Pancreas (tissue), 10 donors: ENCODE results near the gene MID2. TPM values are rescaled to one million over a fixed set of nuclear protein-coding genes. Genes with fewer than 3 reads are reported as not detected.

ENCODE experiments used
- ATAC-seq, 4 donors: fragments of 200-7000 bp; cut with Tn5 transposase; one replicate each; pipeline versions ENCODE4 v1.8.0 to v1.9.1; 2020; ENCODE audit warnings: mild to moderate bottlenecking in 4 of 4, moderate library complexity in 4 of 4
- DNase-seq, 6 donors: peaks; one replicate each; pipeline ENCODE4 v3.0.0-alpha.2; 2020
- FAIRE-seq: peaks from 2 replicates; lab custom pipeline; 2012; peaks lifted over from hg19 to GRCh38; lab: Jason Lieb, UNC
- H3K27ac ChIP-seq, 4 donors: fragments of 200-600 bp; sonication (generic); 1 replicate in 3 of 4; 2 replicates in 1 of 4; pipeline versions ENCODE4 v1.5.0 to v1.8.0; 2020
- H3K27me3 ChIP-seq, 4 donors: fragments of 200-600 bp; one replicate each; pipeline ENCODE4 v1.8.0; 2021
- H3K36me3 ChIP-seq, 3 donors: fragments of 200-600 bp; sonication (generic) in 1 of 3; one replicate each; pipeline versions ENCODE4 v1.5.0 to v1.8.0; 2020 to 2021
- H3K4me1 ChIP-seq, 3 donors: fragments of 200-600 bp; one replicate each; pipeline ENCODE4 v1.8.0; 2021
- H3K4me3 ChIP-seq, 4 donors: fragments of 200-600 bp; sonication (generic) in 2 of 4; one replicate each; pipeline versions ENCODE4 v1.5.0 to v1.8.0; 2020 to 2021
- H3K9me3 ChIP-seq, 4 donors: fragments of 200-600 bp; one replicate each; pipeline ENCODE4 v1.8.0; 2021
- WGBS, 2 donors: extraction: QIAGEN DNeasy Blood & Tissue Kit; methylation state at CpG; one replicate each; pipeline ENCODE4 v1.1.7; 2013; 5-methylcytosine and 5-hydroxymethylcytosine counted together
- intact Hi-C, 3 donors: fragments of 100-400 bp; cut with DNase I; formaldehyde crosslinking; loops; one replicate each; pipeline versions ENCODE4 v1.11.1 to v1.14.2; 2022
- polyA plus RNA-seq, 2 donors: library from polyadenylated mRNA; stranded (reverse); fragments of 200-250 nt; gene quantifications; one replicate each; pipeline ENCODE4 v1.2.3, GENCODE V29; 2013
- total RNA-seq, 6 donors: library from RNA; stranded (reverse); fragmentation: NEBNext Ultra II Directional in 4 of 6; extraction: Animal tissue kit (Norgen Biotek cat#: 25700) in 4 of 6; gene quantifications; one replicate each; pipeline versions ENCODE4 v1.2.1 to v1.2.4, GENCODE V29; 2021 to 2023
- TF ChIP-seq, protein P1 (sequence below), 4 donors: fragments of 200-600 bp; sonication (generic) in 3 of 4; IDR thresholded peaks; one replicate each; pipeline versions ENCODE4 v1.5.0 to v1.8.0; 2021; ENCODE audit warnings: antibody characterized with exemption in 4 of 4
- donor health status: healthy with polysubstance abuse.
- donor health status: DM: no; HTN: no; CAD: no; lungs with moderate emphysema.
- donor health status: DM: no; HTN: no; CAD: no.
- donor health status: control.
- donor health status: control.
- donor health status: Bipolar disorder and iron deficiency.
- donor health status: DM: yes; HTN: yes; CAD: no.
- donor health status: DM: no; HTN: no; CAD: no.
- donor health status: DM: no; HTN: no; CAD: no.
- donor health status: DM: yes; HTN: yes; CAD: no.

MID2 gene
- total and polyA plus RNA-seq, 8 donors: 1.6 to 11.3 (median 7.6) TPM

GRCh38 chrX:107823042-107823441 lies 2.6 kb upstream of the MID2 start:
- Histone ChIP-seq H3K36me3 (no peaks in the 10 kb centered on the region), H3K4me1 (no peaks in the 10 kb centered on the region), H3K9me3 (no peaks in the 10 kb centered on the region), H3K4me3 (no peak overlapping the region), H3K27ac (no peak overlapping the region), H3K27me3 (no peaks in the 10 kb centered on the region)
- intact Hi-C loops: no loop called here
- 79 to 100% methylated on average over 2 of the region's 2 CpGs for WGBS, 2 donors
- FAIRE-seq: no peak
- DNase-seq: no peak
- no peak for ATAC-seq
- TF ChIP-seq, protein P1, sequence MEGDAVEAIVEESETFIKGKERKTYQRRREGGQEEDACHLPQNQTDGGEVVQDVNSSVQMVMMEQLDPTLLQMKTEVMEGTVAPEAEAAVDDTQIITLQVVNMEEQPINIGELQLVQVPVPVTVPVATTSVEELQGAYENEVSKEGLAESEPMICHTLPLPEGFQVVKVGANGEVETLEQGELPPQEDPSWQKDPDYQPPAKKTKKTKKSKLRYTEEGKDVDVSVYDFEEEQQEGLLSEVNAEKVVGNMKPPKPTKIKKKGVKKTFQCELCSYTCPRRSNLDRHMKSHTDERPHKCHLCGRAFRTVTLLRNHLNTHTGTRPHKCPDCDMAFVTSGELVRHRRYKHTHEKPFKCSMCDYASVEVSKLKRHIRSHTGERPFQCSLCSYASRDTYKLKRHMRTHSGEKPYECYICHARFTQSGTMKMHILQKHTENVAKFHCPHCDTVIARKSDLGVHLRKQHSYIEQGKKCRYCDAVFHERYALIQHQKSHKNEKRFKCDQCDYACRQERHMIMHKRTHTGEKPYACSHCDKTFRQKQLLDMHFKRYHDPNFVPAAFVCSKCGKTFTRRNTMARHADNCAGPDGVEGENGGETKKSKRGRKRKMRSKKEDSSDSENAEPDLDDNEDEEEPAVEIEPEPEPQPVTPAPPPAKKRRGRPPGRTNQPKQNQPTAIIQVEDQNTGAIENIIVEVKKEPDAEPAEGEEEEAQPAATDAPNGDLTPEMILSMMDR (IDR thresholded peaks at IDR 0.05): no peak

- Histone ChIP-seq H3K9me3 (no peaks in the 10 kb centered on the region), H3K27ac (no peak overlapping the region), H3K4me3 (no peak overlapping the region), H3K4me1 (no peaks in the 10 kb centered on the region), H3K27me3 (no peaks in the 10 kb centered on the region), H3K36me3 (no peaks in the 10 kb centered on the region)
- TF ChIP-seq, protein P1 (IDR thresholded peaks at IDR 0.05): no peak
- 38 to 66% methylated on average over 1 of the region's 1 CpG for WGBS, 2 donors
- intact Hi-C loops: no loop called here
- DNase-seq (no peak), FAIRE-seq (no peak), ATAC-seq (no peak)
Measured at GRCh38 chrX:107823456-107823855, 2.2 kb upstream of the MID2 start.

DNA sequence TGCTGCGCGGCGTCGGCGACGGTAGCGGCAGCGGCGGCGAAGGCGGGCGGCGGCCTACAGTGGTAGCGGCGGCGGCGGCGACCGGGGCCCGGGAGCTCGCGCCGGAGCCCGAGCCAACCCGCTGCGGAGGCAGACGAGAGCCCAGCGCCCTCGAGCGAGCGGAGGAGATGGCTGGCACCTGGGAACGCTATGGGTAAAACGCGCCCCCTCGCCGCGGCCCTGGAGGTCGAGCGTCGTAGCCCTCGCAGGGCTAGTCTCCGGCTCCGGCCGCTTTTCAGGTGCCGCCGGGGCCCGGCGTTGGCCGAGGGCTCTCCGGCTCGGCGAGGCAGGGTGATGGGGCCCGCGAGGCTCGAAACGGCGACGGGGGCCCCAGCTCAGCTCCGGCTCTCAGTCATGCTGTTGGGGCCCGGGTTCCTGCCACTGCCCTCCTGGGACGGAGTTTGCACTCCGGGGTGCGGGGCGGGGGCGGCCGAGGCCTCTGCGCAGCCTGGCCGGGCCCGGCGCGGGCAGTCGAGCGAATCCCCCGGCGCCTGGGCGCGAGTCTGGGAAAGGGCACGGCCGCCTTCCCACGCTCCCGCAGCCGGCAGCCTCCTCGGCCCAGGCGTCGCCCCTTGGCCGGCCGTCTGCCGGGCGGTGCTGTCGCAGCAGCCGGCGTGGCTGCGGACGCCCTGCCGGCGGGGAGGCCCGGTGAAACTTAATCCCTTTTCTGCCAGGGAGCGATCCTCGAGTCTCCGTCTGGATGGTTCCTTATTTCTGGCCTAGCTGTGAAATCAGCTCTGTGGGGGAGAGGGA lies 768 bp downstream of the MID2 start:
- no peaks in the 10 kb centered on the region for H3K9me3 ChIP-seq
- no peaks in the 10 kb centered on the region for H3K4me1 ChIP-seq
- DNase-seq (peak; percentile 29 to 76 (median 36)), FAIRE-seq (no peak), ATAC-seq (peak; percentile 66 to 80 (median 74))
- intact Hi-C loops: no loop called here
- no peaks in the 10 kb centered on the region for H3K27me3 ChIP-seq
- no peaks in the 10 kb centered on the region for H3K36me3 ChIP-seq
- 1 to 42% methylated on average over 77 to 100 of the region's 100 CpGs for WGBS, 2 donors
- peak overlapping the region; percentile 23 to 54 (median 42) for H3K4me3 ChIP-seq
- TF ChIP-seq, protein P1 (IDR thresholded peaks at IDR 0.05): no peak
- peak overlapping the region; percentile 69 to 89 (median 79) for H3K27ac ChIP-seq

DNA sequence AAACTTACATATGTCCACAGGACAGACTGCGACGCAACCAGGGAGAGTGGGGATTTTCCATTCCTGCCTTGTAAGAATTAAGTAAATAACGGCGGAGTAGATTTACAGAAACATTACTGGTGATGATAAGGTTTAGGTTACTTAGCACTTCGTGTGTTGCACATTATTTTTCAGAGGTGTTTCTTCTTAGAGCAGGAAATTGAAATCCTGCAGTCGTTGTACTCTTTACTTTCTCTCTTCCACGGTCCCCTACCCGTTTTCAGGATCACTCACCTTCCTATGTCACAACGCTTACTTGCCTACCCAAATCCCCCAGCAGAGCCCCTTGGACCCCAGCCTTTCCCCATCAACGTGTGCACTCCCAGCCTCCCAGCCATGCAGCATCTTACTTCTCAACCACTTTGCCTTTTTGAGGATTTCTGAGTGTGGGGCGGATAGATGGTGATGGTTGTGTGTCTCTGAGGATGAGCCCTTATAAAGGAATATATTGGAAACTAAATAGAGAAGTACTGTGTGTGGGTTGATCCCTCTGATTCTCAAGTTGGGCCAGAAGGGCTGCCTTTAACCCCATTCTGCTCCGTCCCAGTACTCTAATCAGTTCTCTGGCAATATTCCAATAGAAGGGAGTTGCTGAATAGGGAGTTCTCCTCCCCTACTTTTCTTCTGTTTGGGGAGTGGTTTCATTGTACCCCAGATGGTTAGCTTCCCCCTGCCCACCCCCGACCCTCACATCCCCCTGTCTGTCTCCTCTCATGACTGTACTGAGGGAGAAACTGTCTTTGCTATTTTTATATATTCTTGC lies 1.6 kb downstream of the MID2 start:
- peak in 2 of 4 donors; percentile 57 to 62 for ATAC-seq

More for the DNA sequence above, 1.6 kb downstream of the MID2 start:
- Histone ChIP-seq H3K36me3 (no peaks in the 10 kb centered on the region), H3K4me3 (peak overlapping the region in 3 of 4 donors; percentile 35 to 54 (median 49)), H3K27ac (peak overlapping the region; percentile 69 to 89 (median 79)), H3K9me3 (no peaks in the 10 kb centered on the region), H3K4me1 (no peaks in the 10 kb centered on the region), H3K27me3 (no peaks in the 10 kb centered on the region)
- no peak for DNase-seq
- 11 to 32% methylated on average over 13 of the region's 13 CpGs for WGBS, 2 donors
- FAIRE-seq: no peak
- TF ChIP-seq, protein P1 (IDR thresholded peaks at IDR 0.05): no peak
- intact Hi-C loops: no loop called here
